ENCODE measurements around the gene CACNA1S. TPM values are rescaled to one million over a fixed set of nuclear protein-coding genes. Genes with fewer than 3 reads are reported as not detected.

CACNA1S gene
- total and polyA plus RNA-seq, 2 of the 13 experiments (the other 11 are each of a cell fraction or from before 2014, with no cell fraction given): not detected

GRCh38 chr1:201023920-201024624 is 88.2 kb downstream of the CACNA1S start:
- DNase-seq (ENCODE audit: low spot score) (peak; percentile 19), ATAC-seq (peak; percentile 10), FAIRE-seq (no peak)
- no peaks in the 10 kb centered on the region for H3K36me3 ChIP-seq (replicated peaks in 1 of 2; ENCODE audit: control insufficient read depth in 1 of 2, insufficient read depth in 2 of 2, low read length in 2 of 2)
- H3K79me2 ChIP-seq (ENCODE audit: insufficient read depth, low read length): no peaks in the 10 kb centered on the region
- no peaks in the 10 kb centered on the region for H4K20me1 ChIP-seq (ENCODE audit: insufficient read depth, low read length)
- H3K9ac ChIP-seq (ENCODE audit: insufficient read depth, low read depth, low read length): no peak overlapping the region
- peak overlapping the region; percentile 78 for H3K4me2 ChIP-seq (ENCODE audit: low read depth, low read length)
- intact Hi-C loops (cut with micrococcal nuclease; ENCODE audit: unreplicated experiment): loop anchor here (5.0 kb wide), 1 partner anchor 132 kb away; the partner anchor contains the start of gene INAVA
- H3K4me3 ChIP-seq (replicated peaks in 1 of 3; ENCODE audit: insufficient read depth in 1 of 3, low read depth in 2 of 3, low read length in 3 of 3): peak overlapping the region in 1 of 3 experiments; percentile 17; a peak in 1 of 6 replicates
- ChIA-PET POLR2A (no interaction called here), CTCF (ENCODE audit: low intra/inter-chr PET ratio, low total read pairs) (no interaction called here)
- no peak overlapping the region for H2AFZ ChIP-seq (ENCODE audit: low read length)
- WGBS (ENCODE audit: low lambda C conversion rate): 3% methylated on average over 13 of the region's 17 CpGs
- in situ Hi-C loops (cut with HindIII; ENCODE audit: extremely low pct_ligation_motif_present, low pct_unique_long_range_greater_than_20kb): no loop called here
- H3K9me3 ChIP-seq (ENCODE audit: low read length): no peaks in the 10 kb centered on the region
- H3K27ac ChIP-seq (ENCODE audit: extremely low read length, insufficient read depth, low read length): no peak overlapping the region
- peaks cover 60% of the 10 kb centered on the region for H3K4me1 ChIP-seq (ENCODE audit: insufficient read depth, low read length)
- BruUV-seq (replicated peaks): no TSS peak
- H3K27me3 ChIP-seq (ENCODE audit: control insufficient read depth in 1 of 2, insufficient read depth in 2 of 2, low read length in 2 of 2): peaks cover 7 to 39% of the 10 kb centered on the region in 2 experiments; a peak in 4 of 5 replicates
- TF ChIP-seq SIX4 (CRISPR knock-in tag; IDR thresholded peaks at IDR 0.05): no peak
- peak; percentile 22; the same call in 1 of the 2 replicates for TF ChIP-seq ZFP91 (CRISPR knock-in tag; IDR thresholded peaks at IDR 0.05; ENCODE audit: borderline replicate concordance)
- no peak for TF ChIP-seq THAP8 (CRISPR knock-in tag; IDR thresholded peaks at IDR 0.05; ENCODE audit: borderline replicate concordance)
- no peak for TF ChIP-seq ELF3 (CRISPR knock-in tag; IDR thresholded peaks at IDR 0.05)
- no peak for TF ChIP-seq ZNF251 (CRISPR knock-in tag; IDR thresholded peaks at IDR 0.05)
- no peak for TF ChIP-seq ZEB1 (IDR thresholded peaks at IDR 0.05; ENCODE audit: insufficient replicate concordance, low read depth)
- no peak for TF ChIP-seq PREB (CRISPR knock-in tag; IDR thresholded peaks at IDR 0.05)
- no peak for TF ChIP-seq ZNF879 (CRISPR knock-in tag; IDR thresholded peaks at IDR 0.05)
- no peak for TF ChIP-seq FOXO1 (CRISPR knock-in tag; IDR thresholded peaks at IDR 0.05)
- TF ChIP-seq SKIL (CRISPR knock-in tag; IDR thresholded peaks at IDR 0.05; ENCODE audit: borderline replicate concordance): peak; percentile 26; the same call in 1 of the 2 replicates
- TF ChIP-seq HIC2 (CRISPR knock-in tag; IDR thresholded peaks at IDR 0.05; ENCODE audit: low read depth): no peak
- no peak for TF ChIP-seq MED1 (CRISPR knock-in tag; IDR thresholded peaks at IDR 0.05)
- TF ChIP-seq NR2F2 (IDR thresholded peaks at IDR 0.05; ENCODE audit: borderline replicate concordance, low read depth): peak; percentile 86
- peak; percentile 15; the same call in 1 of the 2 replicates for TF ChIP-seq FOXP4 (CRISPR knock-in tag; IDR thresholded peaks at IDR 0.05)
